HCT116 (cell line): ENCODE measurements around the gene PLEKHA5. TPM values are rescaled to one million over a fixed set of nuclear protein-coding genes. Genes with fewer than 3 reads are reported as not detected.
"Not testable (repeated sequence)": the region's sequence is repeated elsewhere in the genome, so short reads cannot be mapped to it uniquely, and the experiment has no call there.

ENCODE experiments used
- ATAC-seq: fragments of 200-7000 bp; cut with Tn5 transposase; 2 replicates; pipeline ENCODE4 v1.9.1; 2020; ENCODE audit warnings: mild to moderate bottlenecking, moderate library complexity
- BruUV-seq: library from RNA; stranded (reverse); fragments of 400-500 nt; replicated peaks from 2 replicates; lab custom pipeline; 2021; lab: Mats Ljungman, UMichigan
- CTCF ChIA-PET: fragments of 300-600 bp; sonication (Branson Sonifier 250); formaldehyde crosslinking; loops from one replicate; lab custom pipeline; 2021; ENCODE audit warnings: antibody characterized with exemption; lab: Charles Lee
- POLR2A ChIA-PET: fragments of 300-600, 350-600 bp; sonication (Branson Sonifier 250); formaldehyde crosslinking; loops from one replicate; lab custom pipeline; 2021; ENCODE audit warnings: antibody characterized with exemption; lab: Charles Lee
- RAD21 ChIA-PET, 2 experiments: fragments of 300-600 bp; sonication (Branson Sonifier 250); formaldehyde crosslinking; loops; one replicate each; lab custom pipeline; 2023; ENCODE audit warnings: low total read pairs in 2 of 2; ENCODE audit not compliant: uncharacterized antibody in 2 of 2, unreplicated experiment in 2 of 2, low non-redundant PET in 1 of 2; lab: Charles Lee
- DNase-seq: peaks from one replicate; pipeline ENCODE4 v3.0.0-alpha.2; 2010; ENCODE audit warnings: low read depth, low spot score
- H2AFZ ChIP-seq: fragments of 200-600 bp; shearing (Covaris generic), sonication (generic); 2 replicates; pipeline ENCODE4 v1.6.1; 2017; ENCODE audit warnings: low read depth, mixed run types, mixed read lengths, antibody characterized with exemption, low read length; ENCODE audit not compliant: poor library complexity, severe bottlenecking
- H3K27ac ChIP-seq: 2 replicates; pipeline ENCODE4 v1.5.1; 2012; ENCODE audit warnings: low read depth, low read length
- H3K27me3 ChIP-seq: fragments of 200-600 bp; sonication (generic); 2 replicates; pipeline ENCODE4 v1.6.1; 2016; ENCODE audit warnings: mixed run types, low read length, mixed read lengths; ENCODE audit not compliant: insufficient read depth
- H3K36me3 ChIP-seq, 2 experiments: fragments of 200-500 bp in 1 of 2; fragments of 200-600 bp in 1 of 2; sonication (Bioruptor generic) in 1 of 2; sonication (generic) in 1 of 2; 2 replicates each; pipeline versions ENCODE4 v1.5.1 to v1.6.1; 2014 to 2016; ENCODE audit warnings: low read length in 2 of 2, inconsistent platforms in 1 of 2, mixed read lengths in 1 of 2, mixed run types in 1 of 2; ENCODE audit not compliant: insufficient read depth in 2 of 2, control insufficient read depth in 1 of 2
- H3K4me1 ChIP-seq, 2 experiments: fragments of 200-600 bp in 1 of 2; sonication (generic) in 1 of 2; 2 replicates each; pipeline versions ENCODE4 v1.5.1 to v1.6.1; 2012 to 2017; ENCODE audit warnings: low read length in 2 of 2, inconsistent platforms in 1 of 2, mild to moderate bottlenecking in 1 of 2, mixed read lengths in 1 of 2, mixed run types in 1 of 2, moderate library complexity in 1 of 2; ENCODE audit not compliant: insufficient read depth in 2 of 2, control insufficient read depth in 1 of 2
- H3K4me2 ChIP-seq: fragments of 200-600 bp; sonication (generic); 2 replicates; pipeline ENCODE4 v1.6.1; 2017; ENCODE audit warnings: mixed run types, low read length, mixed read lengths
- H3K4me3 ChIP-seq, 2 experiments: fragments of 200-600 bp in 1 of 2; sonication (generic) in 1 of 2; replicated peaks in 1 of 2; 2 replicates each; pipeline ENCODE4 v1.5.1; 2011 to 2016; ENCODE audit warnings: low read length in 2 of 2, control low read depth in 1 of 2, low read depth in 1 of 2, mild to moderate bottlenecking in 1 of 2, mixed read lengths in 1 of 2, mixed run types in 1 of 2
- H3K79me2 ChIP-seq: fragments of 200-600 bp; sonication (generic); 2 replicates; pipeline ENCODE4 v1.6.1; 2017; ENCODE audit warnings: mild to moderate bottlenecking, mixed run types, low read length, moderate library complexity, mixed read lengths; ENCODE audit not compliant: insufficient read depth
- H3K9ac ChIP-seq: fragments of 200-600 bp; sonication (generic); 2 replicates; pipeline ENCODE4 v1.6.1; 2016; ENCODE audit warnings: low read length, mixed read lengths
- H3K9me2 ChIP-seq: fragments of 200-600 bp; sonication (generic), shearing (Covaris generic); 2 replicates; pipeline ENCODE4 v1.6.1; 2017; ENCODE audit warnings: mixed run types, mild to moderate bottlenecking, moderate library complexity; ENCODE audit not compliant: insufficient read depth
- H3K9me3 ChIP-seq, 2 experiments: fragments of 200-500 bp in 1 of 2; fragments of 200-600 bp in 1 of 2; sonication (Bioruptor generic) in 1 of 2; sonication (generic) in 1 of 2; 2 replicates each; pipeline ENCODE4 v1.6.1; 2014 to 2017; ENCODE audit warnings: low read length in 2 of 2, mixed read lengths in 2 of 2, inconsistent platforms in 1 of 2, low read depth in 1 of 2, mild to moderate bottlenecking in 1 of 2, mixed run types in 1 of 2, moderate library complexity in 1 of 2; ENCODE audit not compliant: control insufficient read depth in 1 of 2, insufficient read depth in 1 of 2
- H4K20me1 ChIP-seq: fragments of 200-600 bp; sonication (generic), shearing (Covaris generic); 2 replicates; pipeline ENCODE4 v1.6.1; 2017; ENCODE audit warnings: mixed run types, mild to moderate bottlenecking, moderate library complexity; ENCODE audit not compliant: insufficient read depth
- ATF3 ChIP-seq: IDR thresholded peaks from 2 replicates; pipeline ENCODE4 v1.6.1; 2012
- CBX3 ChIP-seq: IDR thresholded peaks from 2 replicates; pipeline ENCODE4 v1.6.1; 2012; ENCODE audit warnings: low read depth
- EGR1 ChIP-seq: IDR thresholded peaks from 2 replicates; pipeline ENCODE4 v1.6.1; 2012; ENCODE audit warnings: low read depth
- ELF1 ChIP-seq: IDR thresholded peaks from 2 replicates; pipeline ENCODE4 v1.6.1; 2012; ENCODE audit warnings: low read depth, borderline replicate concordance
- EZH2phosphoT487 ChIP-seq: fragments of 200-600 bp; IDR thresholded peaks from 2 replicates; pipeline ENCODE4 v1.6.1; 2018; ENCODE audit warnings: antibody characterized with exemption, borderline replicate concordance
- MAX ChIP-seq: IDR thresholded peaks from 2 replicates; pipeline ENCODE4 v1.6.1; 2012
- RAD21 ChIP-seq: IDR thresholded peaks from 2 replicates; pipeline ENCODE4 v1.6.1; 2012; ENCODE audit warnings: low read depth, mild to moderate bottlenecking
- intact Hi-C: fragments of 100-400 bp; cut with micrococcal nuclease; formaldehyde crosslinking; loops from 2 replicates; pipeline ENCODE4 v1.10.0; 2022
- total RNA-seq: library from RNA; stranded (reverse); gene quantifications from one replicate; pipeline ENCODE4 v1.2.1, GENCODE V29; 2021; ENCODE audit not compliant: unreplicated experiment
- TF ChIP-seq, protein P1 (sequence below), 3 experiments: fragments of 200-600 bp in 1 of 3; sonication (generic) in 1 of 3; IDR thresholded peaks in 2 of 3; conservative IDR thresholded peaks in 1 of 3; 2 replicates each; pipeline ENCODE4 v1.5.1; 2012 to 2017; ENCODE audit warnings: low read depth in 2 of 3, low read length in 2 of 3, antibody characterized with exemption in 1 of 3, borderline replicate concordance in 1 of 3, control low read depth in 1 of 3, mild to moderate bottlenecking in 1 of 3, mixed read lengths in 1 of 3, mixed run types in 1 of 3, moderate library complexity in 1 of 3; ENCODE audit not compliant: insufficient read depth in 1 of 3

Gene PLEKHA5
- total RNA-seq, 1 experiment from 2014 or later, result 18.9 TPM

- BruUV-seq, H3K27ac ChIP-seq, H3K27me3 ChIP-seq, DNase-seq, H2AFZ ChIP-seq, CTCF ChIA-PET, ATAC-seq, H3K79me2 ChIP-seq, H3K9me2 ChIP-seq, H3K4me2 ChIP-seq, H3K36me3 ChIP-seq, H4K20me1 ChIP-seq, RAD21 ChIA-PET, H3K4me3 ChIP-seq, POLR2A ChIA-PET, H3K4me1 ChIP-seq, H3K9ac ChIP-seq, intact Hi-C loops, H3K9me3 ChIP-seq: not testable (repeated sequence)
These were observed 284.0 kb downstream of the PLEKHA5 start for GRCh38 chr12:19413582-19413981.

GRCh38 chr12:19415563-19415962 is 286.0 kb downstream of the PLEKHA5 start:
- H3K4me2 ChIP-seq, result no peak overlapping the region
- H4K20me1 ChIP-seq, result no peaks in the 10 kb centered on the region
- H3K9me3 ChIP-seq, result no peaks in the 10 kb centered on the region
- no peak overlapping the region for H3K9ac ChIP-seq
- RAD21 ChIA-PET, result no interaction called here
- no peak for ATAC-seq
- no peaks in the 10 kb centered on the region for H3K79me2 ChIP-seq
- no TSS peak for BruUV-seq
- no peaks in the 10 kb centered on the region for H3K36me3 ChIP-seq
- no peak overlapping the region for H3K4me3 ChIP-seq
- POLR2A ChIA-PET, result no interaction called here
- CTCF ChIA-PET, result no interaction called here
- no peaks in the 10 kb centered on the region for H3K4me1 ChIP-seq
- H3K27me3 ChIP-seq, result no peaks in the 10 kb centered on the region
- TF ChIP-seq EZH2phosphoT487, result no peak
- TF ChIP-seq ATF3, result no peak
- no peak for TF ChIP-seq CBX3
- TF ChIP-seq ELF1, result no peak
- TF ChIP-seq, protein P1, sequence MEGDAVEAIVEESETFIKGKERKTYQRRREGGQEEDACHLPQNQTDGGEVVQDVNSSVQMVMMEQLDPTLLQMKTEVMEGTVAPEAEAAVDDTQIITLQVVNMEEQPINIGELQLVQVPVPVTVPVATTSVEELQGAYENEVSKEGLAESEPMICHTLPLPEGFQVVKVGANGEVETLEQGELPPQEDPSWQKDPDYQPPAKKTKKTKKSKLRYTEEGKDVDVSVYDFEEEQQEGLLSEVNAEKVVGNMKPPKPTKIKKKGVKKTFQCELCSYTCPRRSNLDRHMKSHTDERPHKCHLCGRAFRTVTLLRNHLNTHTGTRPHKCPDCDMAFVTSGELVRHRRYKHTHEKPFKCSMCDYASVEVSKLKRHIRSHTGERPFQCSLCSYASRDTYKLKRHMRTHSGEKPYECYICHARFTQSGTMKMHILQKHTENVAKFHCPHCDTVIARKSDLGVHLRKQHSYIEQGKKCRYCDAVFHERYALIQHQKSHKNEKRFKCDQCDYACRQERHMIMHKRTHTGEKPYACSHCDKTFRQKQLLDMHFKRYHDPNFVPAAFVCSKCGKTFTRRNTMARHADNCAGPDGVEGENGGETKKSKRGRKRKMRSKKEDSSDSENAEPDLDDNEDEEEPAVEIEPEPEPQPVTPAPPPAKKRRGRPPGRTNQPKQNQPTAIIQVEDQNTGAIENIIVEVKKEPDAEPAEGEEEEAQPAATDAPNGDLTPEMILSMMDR (IDR thresholded peaks at IDR 0.05 in 2 of 3, conservative IDR thresholded peaks at IDR 0.05 in 1 of 3; ENCODE audit: borderline replicate concordance in 1 of 3, insufficient read depth in 1 of 3, low read depth in 2 of 3, low read length in 2 of 3), result no peak
- TF ChIP-seq MAX, result no peak
- no peak for TF ChIP-seq EGR1
- TF ChIP-seq RAD21, result no peak
- TF ChIP-seq, all 23 proteins: peak for 0
- intact Hi-C loops, result no loop called here
- no peak overlapping the region for H2AFZ ChIP-seq
- no peak overlapping the region for H3K27ac ChIP-seq
- no peaks in the 10 kb centered on the region for H3K9me2 ChIP-seq
- DNase-seq, result no peak
